NOMO-1 treated with dmso at 0.1 percent for 144 hours (cell line): ENCODE measurements around the gene CDH19.

Experiments used
- DNase-seq: peaks from one replicate; lab custom pipeline; 2025; ENCODE audit not compliant: unreplicated experiment; lab: John Stamatoyannopoulos, UW

Gene CDH19

GRCh38 chr18:66457245-66457644, 146.6 kb downstream of the CDH19 start:
- DNase-seq = no peak
